SU-DHL-6 (cell line): ENCODE measurements around the gene ZBTB3.

ENCODE experiments used
- H2AFZ ChIP-seq: fragments of 200-600 bp; sonication (generic); 2 replicates; pipeline ENCODE4 v1.6.1; 2014; ENCODE audit warnings: low read depth, mild to moderate bottlenecking, moderate library complexity, mixed read lengths, antibody characterized with exemption, low read length; ENCODE audit not compliant: severe bottlenecking
- H3F3A ChIP-seq: fragments of 200-600 bp; shearing (Covaris generic); 2 replicates; pipeline ENCODE4 v1.6.0; 2016; ENCODE audit warnings: antibody characterized with exemption, mild to moderate bottlenecking; ENCODE audit not compliant: insufficient read depth
- H3K27ac ChIP-seq: fragments of 200-600 bp; sonication (generic); 2 replicates; pipeline ENCODE4 v1.5.1; 2016; ENCODE audit warnings: low read depth, mild to moderate bottlenecking, low read length, moderate library complexity, mixed read lengths
- H3K27me3 ChIP-seq: fragments of 200-600 bp; sonication (generic), shearing (Covaris generic); 2 replicates; pipeline ENCODE4 v1.6.0; 2014; ENCODE audit warnings: mild to moderate bottlenecking, low read length
- H3K36me3 ChIP-seq: fragments of 200-600 bp; sonication (generic); 2 replicates; pipeline ENCODE4 v1.6.1; 2014; ENCODE audit warnings: mild to moderate bottlenecking, low read length, mixed read lengths
- H3K4me2 ChIP-seq: fragments of 300-600, 200-600 bp; shearing (Covaris generic), sonication (generic); 2 replicates; pipeline ENCODE4 v1.6.0; 2014; ENCODE audit warnings: low read length, low read depth, mild to moderate bottlenecking; ENCODE audit not compliant: poor library complexity, severe bottlenecking
- H3K4me3 ChIP-seq: fragments of 200-600 bp; sonication (generic); 2 replicates; pipeline ENCODE4 v1.5.1; 2014; ENCODE audit warnings: antibody characterized with exemption, low read length, mild to moderate bottlenecking, mixed read lengths; ENCODE audit not compliant: insufficient read depth, poor library complexity, severe bottlenecking
- H3K79me2 ChIP-seq: fragments of 200-600 bp; sonication (generic); 2 replicates; pipeline ENCODE4 v1.6.1; 2014; ENCODE audit warnings: mild to moderate bottlenecking, low read length, moderate library complexity; ENCODE audit not compliant: insufficient read depth
- H3K9ac ChIP-seq: fragments of 200-600 bp; sonication (generic); 2 replicates; pipeline ENCODE4 v1.7.0; 2014; ENCODE audit warnings: mild to moderate bottlenecking, low read length
- H3K9me2 ChIP-seq: fragments of 200-600 bp; sonication (generic); replicated peaks from 2 replicates; pipeline ENCODE4 v1.6.1; 2014; ENCODE audit warnings: low read length; ENCODE audit not compliant: insufficient read depth
- H3K9me3 ChIP-seq: fragments of 200-600 bp; sonication (generic); 2 replicates; pipeline ENCODE4 v1.6.1; 2014; ENCODE audit warnings: low read length, mixed read lengths; ENCODE audit not compliant: insufficient read depth
- H4K20me1 ChIP-seq: fragments of 200-600 bp; sonication (generic); 2 replicates; pipeline ENCODE4 v1.6.1; 2014; ENCODE audit warnings: low read depth, mild to moderate bottlenecking, antibody characterized with exemption, low read length, moderate library complexity, mixed read lengths
- CTCF ChIP-seq: fragments of 200-600 bp; sonication (generic); IDR thresholded peaks from one replicate; pipeline ENCODE4 v1.5.1; 2017; ENCODE audit warnings: antibody characterized with exemption, mild to moderate bottlenecking, low read length, moderate library complexity; ENCODE audit not compliant: insufficient read depth, poor library complexity, severe bottlenecking
- EZH2phosphoT487 ChIP-seq: fragments of 200-600 bp; sonication (generic), shearing (Covaris generic); conservative IDR thresholded peaks from 2 replicates; pipeline ENCODE4 v1.6.1; 2018; ENCODE audit warnings: mild to moderate bottlenecking, antibody characterized with exemption, low read length, moderate library complexity, mixed read lengths

The ZBTB3 gene

GRCh38 chr11:62712276-62712812, 41.6 kb downstream of the ZBTB3 start:
- peaks cover 30% of the 10 kb centered on the region for H3K36me3 ChIP-seq
- no peak for TF ChIP-seq CTCF
- TF ChIP-seq EZH2phosphoT487: no peak
- no peaks in the 10 kb centered on the region for H3K27me3 ChIP-seq
- H3K4me3 ChIP-seq: no peak overlapping the region
- H3K4me2 ChIP-seq: no peak overlapping the region
- H3K27ac ChIP-seq: no peak overlapping the region
- no peak overlapping the region for H3K9ac ChIP-seq
- no peaks in the 10 kb centered on the region for H4K20me1 ChIP-seq
- H3K9me3 ChIP-seq: no peaks in the 10 kb centered on the region
- H3F3A ChIP-seq: peaks cover 18% of the 10 kb centered on the region
- H3K9me2 ChIP-seq: no peaks in the 10 kb centered on the region
- H3K79me2 ChIP-seq: peaks cover 10% of the 10 kb centered on the region; the same call in 1 of the 2 replicates
- no peak overlapping the region for H2AFZ ChIP-seq

- TF ChIP-seq CTCF (no peak), EZH2phosphoT487 (no peak)
- H3K36me3 ChIP-seq: peaks cover 8% of the 10 kb centered on the region
Observed at GRCh38 chr11:62710001-62710345, 44.0 kb downstream of the ZBTB3 start.

GRCh38 chr11:62709247-62710000, 44.5 kb downstream of the ZBTB3 start:
- Histone ChIP-seq H3K9ac (no peak overlapping the region), H3K79me2 (peaks cover 5% of the 10 kb centered on the region; the same call in 1 of the 2 replicates), H3K4me2 (no peak overlapping the region), H3K4me3 (no peak overlapping the region), H3K9me3 (no peaks in the 10 kb centered on the region), H3K27ac (no peak overlapping the region), H3K36me3 (peaks cover 8% of the 10 kb centered on the region), H3F3A (peaks cover 24% of the 10 kb centered on the region), H3K27me3 (no peaks in the 10 kb centered on the region), H2AFZ (no peak overlapping the region), H4K20me1 (no peaks in the 10 kb centered on the region), H3K9me2 (no peaks in the 10 kb centered on the region)
- TF ChIP-seq EZH2phosphoT487 (no peak), CTCF (no peak)

More at GRCh38 chr11:62710001-62710345, 44.0 kb downstream of the ZBTB3 start:
- Histone ChIP-seq H3K79me2 (peaks cover 5% of the 10 kb centered on the region; the same call in 1 of the 2 replicates), H3K9me3 (no peaks in the 10 kb centered on the region), H2AFZ (no peak overlapping the region), H3K4me2 (no peak overlapping the region), H3K9me2 (no peaks in the 10 kb centered on the region), H3K27ac (no peak overlapping the region), H3K27me3 (no peaks in the 10 kb centered on the region), H3K9ac (no peak overlapping the region), H3F3A (peaks cover 24% of the 10 kb centered on the region), H4K20me1 (no peaks in the 10 kb centered on the region), H3K4me3 (no peak overlapping the region)
